Left renal cortex interstitium (tissue), 4 donors: Measurements from ENCODE around the gene KRT83. TPM values are rescaled to one million over a fixed set of nuclear protein-coding genes. Genes with fewer than 3 reads are reported as not detected.

Source experiments
- DNase-seq, 4 donors: peaks; one replicate each; pipeline ENCODE4 v3.0.0-alpha.2; 2013; ENCODE audit warnings: low read depth in 4 of 4, low spot score in 2 of 4, missing footprints in 1 of 4
- polyA plus RNA-seq, 4 donors: library from polyadenylated mRNA; unstranded; fragments of 120-200 nt; gene quantifications; one replicate each; pipeline ENCODE4 v1.2.1, GENCODE V29; 2013; ENCODE audit not compliant: insufficient read length in 4 of 4

The KRT83 gene
- not detected for polyA plus RNA-seq

DNA sequence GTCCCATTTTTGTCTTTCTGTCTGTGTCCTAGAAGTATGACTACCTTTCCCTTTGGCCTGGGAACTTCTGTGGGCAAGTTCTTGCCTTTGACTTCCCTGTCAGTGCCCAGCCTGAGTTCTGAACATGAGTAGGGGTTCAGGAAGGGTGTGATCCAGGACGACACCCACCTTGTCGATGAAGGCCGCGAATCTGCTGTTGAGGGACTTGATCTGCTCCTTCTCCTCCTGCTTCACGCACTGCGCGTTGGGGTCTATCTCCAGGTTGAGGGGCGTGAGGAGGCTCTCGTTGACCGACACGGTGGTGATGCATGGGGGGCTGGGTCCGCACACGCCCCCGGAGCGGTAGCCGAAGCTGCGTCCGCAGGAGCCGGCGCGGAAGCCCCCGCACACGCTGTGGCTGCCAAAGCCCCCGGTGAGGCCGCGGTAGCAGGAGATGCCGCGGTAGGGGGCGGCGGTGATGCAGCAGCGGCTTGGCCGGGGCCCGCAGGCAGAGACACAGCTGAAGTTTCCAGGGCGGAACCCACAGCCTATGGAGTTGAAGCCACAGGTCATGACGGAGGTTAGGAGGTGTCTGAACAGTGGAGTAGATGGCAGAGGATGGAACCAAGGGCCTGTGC lies at the start of gene KRT83:
TSS of gene KRT83 (minus strand) at position 615 of the 617 bp plus-strand sequence. CDS start at position 552, 63 bp downstream.
- no peak for DNase-seq

DNA sequence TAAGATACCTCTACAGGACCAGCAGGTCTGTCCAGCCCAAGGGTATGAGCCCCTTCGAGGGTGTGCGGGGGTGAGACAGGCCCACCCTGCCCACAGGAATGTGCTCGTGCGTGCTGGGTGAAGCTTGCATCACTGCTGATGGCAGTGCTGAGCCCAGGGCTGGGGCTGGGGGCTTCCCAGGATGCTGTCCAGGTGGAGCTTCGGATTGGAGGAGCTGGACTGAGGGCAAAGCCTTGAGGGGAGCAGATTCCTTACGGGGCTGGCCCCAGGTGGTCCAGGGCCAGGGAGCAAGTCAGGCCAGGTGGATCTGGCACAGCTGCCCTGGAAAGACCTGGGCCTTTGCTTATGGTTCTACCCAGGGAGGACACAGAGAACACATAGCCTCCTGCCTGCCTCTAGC lies 48.6 kb upstream of the KRT83 start:
- no peak for DNase-seq

DNA sequence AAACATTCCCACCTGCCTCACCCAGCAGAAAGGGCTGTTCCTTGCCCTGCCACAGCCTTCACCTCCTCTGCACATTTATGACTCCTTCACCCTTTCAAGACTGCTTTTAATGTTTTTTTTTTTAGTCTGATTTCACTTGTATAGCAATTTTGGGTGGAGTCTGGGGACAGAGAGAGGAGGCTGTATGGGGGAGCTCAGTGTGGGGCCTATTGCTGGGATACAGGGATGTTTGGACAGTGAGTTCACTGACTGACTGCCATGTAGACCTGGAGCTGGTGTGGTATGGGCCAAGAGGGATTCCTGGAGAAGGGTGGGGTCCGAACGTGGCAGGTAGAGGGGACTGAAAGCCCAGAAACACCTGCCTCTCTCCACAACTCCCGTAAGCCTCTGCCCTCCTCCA lies 48.0 kb upstream of the KRT83 start:
- DNase-seq: no peak

- no peak for DNase-seq
These were observed 47.3 kb upstream of the KRT83 start for GRCh38 chr12:52368508-52368907.

DNA sequence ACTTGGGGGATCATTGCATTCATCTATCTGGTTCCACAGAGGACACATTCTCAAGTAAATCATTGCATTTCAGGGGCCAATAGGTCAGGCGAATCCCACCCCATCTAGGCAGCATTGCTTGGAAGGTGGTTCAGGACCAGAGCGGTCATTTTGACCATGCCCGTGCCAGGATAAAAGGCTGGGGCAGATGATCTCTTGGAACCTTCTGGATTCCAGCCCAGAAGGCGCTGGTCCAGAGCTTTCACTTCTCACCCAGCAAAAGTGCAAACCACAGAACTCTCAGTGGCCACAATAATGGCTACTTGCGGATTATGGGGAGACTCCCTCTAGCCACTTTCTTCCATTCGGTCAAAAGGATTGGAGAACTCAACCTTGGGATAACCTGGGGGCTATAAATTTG lies 46.7 kb upstream of the KRT83 start:
- no peak for DNase-seq

- no peak for DNase-seq
These were observed 45.7 kb upstream of the KRT83 start, which contains the start of gene KRT85 for GRCh38 chr12:52366738-52367485. Gene KRT85 (minus strand): TSS chr12:52367481. CDS start chr12:52367405, 76 bp downstream.

DNA sequence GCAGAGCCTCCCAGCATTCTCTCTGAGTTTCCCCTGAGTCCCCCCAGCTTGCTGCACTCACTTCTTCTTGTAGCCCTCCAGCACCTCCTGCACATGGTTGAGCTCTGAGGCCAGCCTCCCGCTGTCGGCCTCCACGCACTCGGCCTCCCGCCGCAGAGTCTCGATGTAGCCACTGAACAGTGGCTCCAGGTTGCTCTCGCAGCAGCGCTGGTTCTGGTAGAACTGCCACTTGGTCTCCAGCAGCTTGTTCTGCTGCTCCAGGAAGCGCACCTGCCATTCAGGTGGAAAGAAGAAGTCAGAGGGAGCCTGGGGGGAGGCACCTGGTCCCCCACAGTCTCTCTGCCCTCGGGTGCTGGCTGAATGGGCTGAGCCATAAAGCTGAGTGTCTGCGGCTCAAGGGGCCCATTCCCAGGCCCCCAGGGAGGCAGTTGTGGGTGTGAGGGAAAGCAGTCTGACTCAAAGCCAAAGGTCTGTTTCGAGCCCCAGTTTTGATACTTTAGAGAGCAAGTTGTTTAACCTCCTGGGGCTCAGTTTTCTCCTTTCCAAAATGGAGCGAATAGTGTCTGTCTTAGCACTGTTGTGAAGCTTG lies 43.8 kb upstream of the KRT83 start:
- no peak for DNase-seq

- no peak for DNase-seq
These were observed 42.9 kb upstream of the KRT83 start for GRCh38 chr12:52364061-52364460.

DNA sequence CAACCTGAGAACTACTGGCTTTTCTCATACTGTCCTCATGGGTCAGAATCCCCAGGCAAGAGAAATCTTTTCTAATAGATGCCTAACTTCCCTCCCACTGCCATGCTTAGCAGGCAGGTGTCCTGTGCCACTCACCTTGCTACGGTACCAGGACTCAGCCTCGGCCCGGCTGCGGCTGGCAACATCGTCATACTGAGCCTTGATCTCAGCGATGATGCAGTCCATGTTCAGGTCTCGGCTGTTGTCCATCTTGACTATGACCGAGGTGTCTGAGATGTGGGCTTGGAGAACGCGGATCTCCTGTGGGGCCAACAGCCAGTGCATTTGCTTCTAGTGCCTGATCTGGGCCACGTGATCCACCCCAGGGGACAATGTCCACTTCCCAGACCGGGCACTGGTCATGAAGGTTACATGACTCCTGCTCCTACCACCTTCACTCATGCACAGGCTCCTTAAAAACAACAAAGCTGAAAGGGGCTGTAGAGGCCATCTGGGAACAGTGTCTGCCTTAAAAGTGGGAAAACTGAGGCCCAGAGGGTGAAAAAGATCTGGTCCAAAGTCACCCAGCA lies 42.0 kb upstream of the KRT83 start:
- DNase-seq: no peak

DNA sequence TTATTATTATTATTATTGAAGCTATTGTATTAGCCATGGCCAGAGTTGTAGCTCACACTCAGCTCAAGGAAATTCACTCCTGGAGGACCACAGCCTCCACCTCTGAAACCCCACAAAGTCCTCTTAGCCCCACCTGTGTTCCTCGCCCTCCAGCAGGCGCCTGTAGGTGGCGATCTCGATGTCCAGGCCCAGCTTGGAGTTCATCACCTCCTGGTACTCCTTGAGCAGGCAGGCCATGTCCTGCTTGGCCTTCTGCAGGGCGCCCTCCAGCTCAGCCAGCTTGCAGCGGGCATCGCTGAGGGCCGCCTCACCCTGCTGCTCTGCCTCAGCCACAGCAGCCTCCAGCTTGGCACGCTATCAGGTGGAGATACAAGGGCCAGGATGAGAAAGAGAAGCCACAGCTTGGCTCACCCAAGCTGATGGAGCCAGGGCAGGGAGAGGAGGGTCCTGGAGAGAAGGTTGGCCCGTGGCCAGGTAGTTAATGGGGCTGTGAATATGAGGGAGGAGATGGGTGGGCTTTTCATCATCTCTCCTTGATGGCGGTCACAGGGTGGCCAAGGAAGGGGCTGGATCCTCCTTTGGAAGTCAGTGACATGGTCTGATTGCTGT lies 41.0 kb upstream of the KRT83 start:
- peak in 1 of 4 donors; percentile 2 for DNase-seq

DNA sequence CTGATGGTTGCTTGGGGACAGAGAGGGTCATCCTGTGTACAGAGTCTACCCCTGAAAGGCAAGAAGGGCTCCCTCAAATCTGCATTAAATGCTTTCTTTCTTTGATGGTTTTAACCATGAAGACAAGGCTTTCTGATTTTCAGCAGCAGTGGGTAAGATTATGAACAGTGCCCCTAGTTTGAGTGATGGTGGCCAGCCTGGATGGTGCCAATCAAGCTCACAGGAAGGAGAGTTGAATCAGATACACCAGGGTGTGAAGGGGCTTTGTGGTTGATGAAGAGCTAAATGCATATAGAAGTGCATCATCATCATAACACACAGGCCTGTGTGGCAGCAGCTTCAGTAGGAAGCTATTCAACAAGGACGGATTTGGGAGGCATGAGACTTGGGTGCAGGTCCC lies 40.4 kb upstream of the KRT83 start:
- no peak for DNase-seq

DNA sequence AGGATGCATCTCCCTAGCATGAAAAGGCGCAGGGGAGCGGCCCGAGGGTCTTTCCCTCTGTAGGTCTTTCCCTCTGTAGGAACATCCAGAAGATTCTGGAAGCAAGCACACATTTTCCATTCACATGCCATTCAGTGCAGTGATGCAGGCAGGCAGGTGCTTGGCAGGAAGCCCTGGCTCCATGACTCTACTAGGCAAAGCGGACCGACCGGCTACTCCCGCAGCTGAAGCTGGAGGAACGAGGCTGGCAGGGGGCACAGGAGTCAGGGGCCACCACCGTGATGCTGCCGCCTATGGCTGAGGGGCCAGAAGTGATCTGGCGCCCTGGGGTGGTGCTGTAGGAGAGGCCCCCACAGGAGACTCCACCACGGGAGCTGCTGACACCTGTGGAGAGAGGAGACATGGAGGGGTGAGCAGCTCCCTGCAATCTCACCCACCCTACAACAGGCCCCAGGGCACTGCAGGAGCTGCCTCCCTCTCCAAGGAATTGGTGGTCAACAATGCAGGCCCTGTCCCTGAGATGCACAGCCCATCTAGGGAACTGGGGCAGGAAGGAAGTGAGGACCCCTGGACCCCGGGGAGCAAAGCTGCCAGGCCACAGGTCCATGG lies 39.6 kb upstream of the KRT83 start:
- DNase-seq: no peak

- no peak for DNase-seq
These were observed 39.0 kb upstream of the KRT83 start for GRCh38 chr12:52360106-52360662.

DNA sequence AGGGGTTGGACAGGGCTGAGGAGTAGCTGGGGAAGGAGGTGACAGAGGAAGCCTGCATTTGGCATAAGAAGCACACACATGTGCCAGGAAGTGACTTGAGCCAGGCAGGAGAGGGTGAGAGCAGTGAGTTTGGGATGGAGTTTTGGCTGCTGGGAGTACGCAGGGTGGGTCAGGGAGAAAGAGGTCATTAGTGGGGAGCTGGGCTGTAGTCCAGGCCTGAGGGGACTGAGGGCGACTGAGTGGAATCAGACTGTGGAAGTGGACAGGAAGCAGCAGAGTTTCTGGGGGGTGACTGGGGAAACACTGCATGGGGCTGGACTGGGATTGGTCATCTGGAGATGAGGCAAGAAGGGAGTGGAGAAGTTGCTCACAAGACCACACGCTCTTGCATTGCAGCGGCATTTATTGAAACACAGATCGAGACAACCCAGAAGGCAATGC lies 38.4 kb upstream of the KRT83 start:
- DNase-seq: no peak

DNA sequence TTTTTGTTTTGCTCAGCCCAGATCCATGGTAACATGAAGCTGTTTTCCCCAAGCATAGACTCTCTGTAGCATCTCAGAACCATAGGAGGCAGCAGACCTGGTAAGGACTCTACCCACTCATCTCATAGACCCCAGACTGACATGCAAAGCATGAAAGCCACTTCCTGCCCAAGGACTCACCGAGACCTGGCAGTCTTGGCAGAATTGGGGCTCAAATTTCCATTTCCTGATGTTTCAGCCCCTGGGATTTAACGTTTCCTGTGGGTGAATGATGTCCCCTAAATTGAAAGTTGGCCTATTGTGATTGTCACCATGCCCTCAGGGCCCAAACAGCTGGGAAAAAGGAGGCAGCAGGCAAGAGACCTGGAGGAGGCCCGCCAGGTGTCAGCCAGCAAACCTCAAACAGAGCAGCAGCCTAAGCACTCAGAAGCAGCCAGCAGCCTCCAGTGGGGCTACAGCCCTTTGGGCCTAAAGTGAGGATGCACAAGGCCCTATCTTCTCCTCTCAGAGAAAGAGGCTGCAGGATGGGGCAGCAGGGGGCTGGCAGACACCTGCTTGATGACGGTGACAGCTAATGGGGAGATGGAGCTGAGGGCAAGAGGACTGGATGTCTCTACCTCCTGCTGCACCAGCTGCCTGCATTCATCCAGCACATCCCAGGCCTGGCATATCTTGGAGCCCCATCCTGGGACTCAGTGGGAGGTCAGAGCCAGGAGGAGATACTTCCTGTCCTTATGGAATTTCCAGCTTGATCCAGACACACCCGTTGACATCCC lies 37.6 kb upstream of the KRT83 start:
- DNase-seq: no peak

- no peak for DNase-seq
These were observed 35.8 kb upstream of the KRT83 start for GRCh38 chr12:52356762-52357580.

- no peak for DNase-seq
These were observed 35.0 kb upstream of the KRT83 start for GRCh38 chr12:52356031-52356761.

GRCh38 chr12:52355176-52355575 lies 34.0 kb upstream of the KRT83 start:
- DNase-seq: no peak
